Ishikawa (cell line): ENCODE measurements around the gene TMEM185A.

Source experiments
- CEBPB ChIP-seq: IDR thresholded peaks from 2 replicates; pipeline ENCODE4 v1.6.1; 2012
- CREB1 ChIP-seq: IDR thresholded peaks from 2 replicates; pipeline ENCODE4 v1.6.1; 2012; ENCODE audit warnings: low read depth
- EGR1 ChIP-seq: IDR thresholded peaks from 2 replicates; pipeline ENCODE4 v1.6.1; 2012
- EP300 ChIP-seq: IDR thresholded peaks from 2 replicates; pipeline ENCODE4 v1.6.1; 2012; ENCODE audit warnings: borderline replicate concordance
- MAX ChIP-seq: IDR thresholded peaks from 2 replicates; pipeline ENCODE4 v1.6.1; 2012
- RAD21 ChIP-seq: IDR thresholded peaks from 2 replicates; pipeline ENCODE4 v1.6.1; 2012; ENCODE audit warnings: low read depth
- REST ChIP-seq: IDR thresholded peaks from 2 replicates; pipeline ENCODE4 v1.6.1; 2012; ENCODE audit warnings: low read depth, mild to moderate bottlenecking

GRCh38 chrX:149681182-149681581 is 49.6 kb upstream of the TMEM185A start:
- TF ChIP-seq REST (no peak), MAX (no peak), EGR1 (no peak), EP300 (no peak), RAD21 (no peak), CREB1 (no peak), CEBPB (no peak)
